MV-4-11 (cell line): ENCODE data around the gene BPGM.

ENCODE experiments used
- DNase-seq: peaks from one replicate; lab custom pipeline; 2025; lab: John Stamatoyannopoulos, UW

Gene BPGM

DNA sequence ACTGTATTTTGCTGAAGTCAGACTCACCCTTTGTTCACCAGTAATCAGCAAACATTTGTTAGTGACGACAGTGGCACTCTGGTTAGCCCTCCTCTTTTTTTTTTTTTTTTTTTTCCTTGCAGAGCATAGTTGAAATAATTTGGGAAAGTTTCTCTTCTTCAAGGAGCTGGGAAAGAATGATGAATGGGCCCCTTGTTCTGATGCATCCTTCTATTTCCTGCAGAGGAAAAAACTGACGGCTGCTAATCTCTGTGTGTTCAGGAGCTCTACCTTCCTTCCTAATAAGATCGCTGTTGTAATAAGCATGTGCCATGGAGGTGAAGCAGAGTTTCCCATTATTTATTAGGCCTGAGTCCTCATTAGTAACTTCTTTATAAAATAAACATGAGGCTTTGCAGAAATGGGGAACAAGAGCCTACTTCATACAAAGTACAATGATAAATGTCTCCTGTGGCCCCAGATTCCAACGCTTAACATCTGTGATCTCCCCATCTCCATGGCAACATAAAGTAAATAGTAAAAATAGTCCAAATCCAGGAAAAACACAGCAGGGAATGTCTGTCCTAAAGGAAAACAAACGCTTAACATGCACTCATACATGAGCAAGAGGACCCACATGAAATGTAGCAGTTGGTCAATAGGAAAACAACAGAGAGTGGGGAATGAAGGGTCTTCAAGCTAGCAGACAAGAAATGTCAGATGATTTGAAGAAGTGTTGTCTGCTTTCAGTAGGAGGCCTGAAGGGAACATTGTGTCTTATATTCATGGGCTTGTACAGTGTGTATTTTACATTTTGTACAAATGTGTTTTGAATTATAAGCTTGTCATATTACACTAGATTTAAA lies 73.7 kb downstream of the BPGM start:
- no peak for DNase-seq

DNA sequence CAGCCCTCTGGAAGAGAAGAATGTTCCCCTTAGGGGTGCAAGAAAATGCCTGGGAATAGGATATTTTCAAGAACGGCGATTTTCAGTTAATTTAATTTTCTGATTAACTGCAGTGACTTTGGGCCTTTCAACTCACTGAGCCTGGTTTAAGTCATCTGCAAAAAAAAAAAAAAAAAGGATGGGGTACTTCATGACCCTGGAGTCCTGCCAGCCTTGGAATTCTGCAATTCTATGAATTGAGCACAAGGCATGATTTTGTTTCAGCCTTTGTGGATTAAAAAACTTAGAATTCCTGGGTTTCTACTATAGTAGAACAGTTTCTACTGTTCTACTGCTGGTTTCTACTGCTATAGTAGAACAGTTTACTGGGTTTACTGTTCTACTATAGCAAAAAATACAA lies 74.5 kb downstream of the BPGM start:
- no peak for DNase-seq

DNA sequence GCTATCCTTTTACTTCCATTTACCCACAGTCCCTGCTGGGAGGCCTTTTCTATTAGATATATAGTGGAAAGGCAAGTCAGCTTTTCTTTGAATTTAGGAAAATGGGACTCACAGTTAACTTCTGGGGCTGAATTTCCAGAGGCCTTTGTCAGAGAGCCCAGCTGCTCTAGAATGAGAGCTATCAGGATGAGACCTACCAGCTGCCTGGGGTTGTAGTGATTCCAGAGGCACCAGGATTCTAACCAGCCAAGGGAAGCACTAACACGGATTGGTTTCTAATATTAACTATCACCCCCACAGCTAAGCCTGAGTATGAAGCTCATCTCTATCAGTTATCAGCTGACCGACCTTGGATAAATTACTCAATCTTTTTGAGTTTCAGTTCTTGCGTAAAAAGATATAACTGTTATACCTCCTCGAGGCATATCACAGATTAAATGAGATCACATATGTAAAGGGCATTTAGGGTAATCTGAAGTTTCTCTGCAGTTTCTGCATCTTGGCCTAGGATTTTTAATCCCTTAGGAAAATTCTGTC lies 76.2 kb downstream of the BPGM start:
- no peak for DNase-seq

DNA sequence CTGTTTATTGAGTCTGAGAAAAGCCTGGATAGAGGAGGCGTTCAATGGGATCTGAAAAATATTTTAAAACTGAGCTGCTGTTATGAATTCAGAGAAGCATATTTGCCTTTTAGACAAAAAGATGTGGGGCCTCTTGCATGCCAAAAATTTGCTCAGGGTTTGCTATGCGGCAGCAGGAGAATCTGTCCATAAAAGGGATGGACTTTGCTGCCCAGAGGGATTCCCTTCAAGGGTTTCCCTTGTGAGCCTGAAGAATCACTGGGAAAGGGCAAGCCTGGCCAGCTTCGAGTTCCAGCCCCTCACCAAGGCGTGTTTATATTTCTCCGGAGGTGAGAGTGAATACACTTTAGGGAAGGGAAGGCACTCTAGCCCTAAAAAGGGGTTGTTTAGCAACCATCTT lies 77.2 kb downstream of the BPGM start:
- no peak for DNase-seq

DNA sequence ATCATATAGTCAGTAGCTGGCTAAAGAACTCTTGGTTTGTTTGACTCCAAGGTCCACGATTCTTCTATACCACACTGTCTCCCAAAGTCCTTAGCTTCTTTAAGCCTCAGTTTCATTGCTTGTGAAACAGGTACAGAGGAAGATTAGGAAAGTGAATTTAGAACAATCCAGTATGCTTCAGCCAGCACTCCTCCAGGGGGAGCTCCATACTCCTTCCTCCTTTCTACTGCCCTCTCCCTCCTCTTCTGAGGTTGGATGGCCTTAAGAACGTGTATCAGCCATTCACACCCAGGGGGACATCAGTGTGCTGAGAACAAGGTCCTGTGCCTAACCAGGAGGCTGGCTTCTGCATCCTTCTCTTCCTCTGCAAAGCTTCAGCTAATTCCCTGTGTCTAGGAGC lies 78.0 kb downstream of the BPGM start:
- peak; percentile 13 for DNase-seq

DNA sequence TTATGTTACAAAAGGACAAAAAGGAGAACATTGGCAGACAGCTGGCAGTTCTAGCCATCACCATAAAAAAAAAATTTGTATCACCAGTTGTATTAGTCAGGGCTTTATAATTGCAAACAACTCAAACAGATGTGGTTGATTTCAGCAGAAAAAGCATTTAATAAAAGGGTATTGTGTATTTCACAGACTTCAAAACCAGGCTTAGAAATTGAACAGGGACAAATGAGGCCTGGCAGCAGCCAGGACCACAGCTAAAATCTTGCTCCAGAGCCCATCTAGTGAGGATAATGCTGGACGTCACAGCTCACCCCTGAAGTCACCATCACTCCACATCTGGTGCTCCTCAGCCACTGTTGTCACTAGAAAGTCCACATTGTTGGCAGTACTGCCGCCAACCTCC lies 79.9 kb downstream of the BPGM start:
- DNase-seq, result no peak

DNA sequence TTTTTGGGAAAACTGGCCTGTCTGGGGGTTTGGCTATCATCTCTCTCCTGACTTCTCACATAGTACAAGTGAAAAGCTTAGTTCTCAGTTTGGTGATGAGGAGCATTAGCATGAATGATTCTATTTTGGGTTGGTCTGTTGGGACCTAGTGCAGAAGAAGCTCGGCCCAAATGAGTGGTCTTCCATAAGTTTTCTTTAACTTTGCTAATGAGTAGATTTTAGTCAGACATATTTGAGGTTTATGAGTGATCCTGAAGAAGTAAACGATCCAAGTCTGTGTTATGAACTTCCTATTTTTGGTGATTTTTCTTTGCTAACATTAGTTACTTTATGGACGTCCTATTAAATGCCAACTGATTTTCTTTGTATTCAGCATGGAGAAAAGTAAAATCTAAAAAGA lies 81.1 kb downstream of the BPGM start:
- no peak for DNase-seq
